Psoas muscle (tissue), 8 donors: ENCODE data around the gene ZNF324. TPM values are rescaled to one million over a fixed set of nuclear protein-coding genes. Genes with fewer than 3 reads are reported as not detected.

Source experiments
- ATAC-seq, 4 donors: fragments of 200-7000 bp; cut with Tn5 transposase; one replicate each; pipeline ENCODE4 v1.9.1; 2020; ENCODE audit warnings: moderate library complexity in 3 of 4, mild to moderate bottlenecking in 2 of 4
- DNase-seq, 2 donors: peaks; one replicate each; pipeline ENCODE4 v3.0.0-alpha.2; 2020
- H3K27ac ChIP-seq: fragments of 200-600 bp; one replicate; pipeline ENCODE4 v1.8.0; 2022
- H3K27me3 ChIP-seq, 3 donors: fragments of 200-600 bp in 1 of 3; one replicate each; pipeline versions ENCODE4 v1.6.1 to v1.8.0; 2013 to 2022; ENCODE audit warnings: low read length in 2 of 3, mild to moderate bottlenecking in 2 of 3, moderate library complexity in 1 of 3; ENCODE audit not compliant: insufficient read depth in 3 of 3
- H3K36me3 ChIP-seq, 2 donors: fragments of 200-600 bp in 1 of 2; one replicate each; pipeline versions ENCODE4 v1.6.1 to v1.8.0; 2013 to 2022; ENCODE audit warnings: low read depth in 1 of 2, mild to moderate bottlenecking in 1 of 2, moderate library complexity in 1 of 2; ENCODE audit not compliant: insufficient read depth in 1 of 2
- H3K4me1 ChIP-seq: fragments of 200-600 bp; one replicate; pipeline ENCODE4 v1.8.0; 2022
- H3K4me3 ChIP-seq: fragments of 200-600 bp; one replicate; pipeline ENCODE4 v1.8.0; 2022; ENCODE audit warnings: mild to moderate bottlenecking
- H3K9me3 ChIP-seq: fragments of 200-600 bp; one replicate; pipeline ENCODE4 v1.8.0; 2022
- WGBS, 3 donors: extraction: QIAGEN DNeasy Blood & Tissue Kit; methylation state at CpG; one replicate each; pipeline versions ENCODE4 v1.1.6 to v1.1.7; 2013; 5-methylcytosine and 5-hydroxymethylcytosine counted together
- intact Hi-C, 2 donors: fragments of 100-400 bp; cut with DNase I; formaldehyde crosslinking; loops; one replicate each; pipeline versions ENCODE4 v1.11.0 to v1.14.2; 2022
- polyA plus RNA-seq, 3 donors: library from polyadenylated mRNA; stranded (reverse); fragments of 200-250 nt; gene quantifications; one replicate each; pipeline ENCODE4 v1.2.3, GENCODE V29; 2013
- total RNA-seq, 4 donors: library from RNA; stranded (reverse); fragmentation: NEBNext Ultra II Directional in 2 of 4; extraction: Animal tissue kit (Norgen Biotek cat#: 25700) in 2 of 4; gene quantifications; one replicate each; pipeline versions ENCODE4 v1.2.1 to v1.2.4, GENCODE V29; 2021 to 2023
- TF ChIP-seq, protein P1 (sequence below): fragments of 200-600 bp; IDR thresholded peaks from one replicate; pipeline ENCODE4 v1.8.0; 2022; ENCODE audit warnings: antibody characterized with exemption
- donor health status: healthy with polysubstance abuse.
- donor health status: DM: no; HTN: no; CAD: no; lungs with moderate emphysema.
- donor health status: Bipolar disorder and iron deficiency.
- donor health status: healthy.
- donor health status: DM: yes; HTN: yes; CAD: no.
- donor health status: DM: no; HTN: no; CAD: no.
- donor health status: DM: no; HTN: no; CAD: no.
- donor health status: DM: yes; HTN: yes; CAD: no.

ZNF324 gene
- total and polyA plus RNA-seq, 7 donors = 2.1 to 7.2 (median 4.3) TPM

DNA sequence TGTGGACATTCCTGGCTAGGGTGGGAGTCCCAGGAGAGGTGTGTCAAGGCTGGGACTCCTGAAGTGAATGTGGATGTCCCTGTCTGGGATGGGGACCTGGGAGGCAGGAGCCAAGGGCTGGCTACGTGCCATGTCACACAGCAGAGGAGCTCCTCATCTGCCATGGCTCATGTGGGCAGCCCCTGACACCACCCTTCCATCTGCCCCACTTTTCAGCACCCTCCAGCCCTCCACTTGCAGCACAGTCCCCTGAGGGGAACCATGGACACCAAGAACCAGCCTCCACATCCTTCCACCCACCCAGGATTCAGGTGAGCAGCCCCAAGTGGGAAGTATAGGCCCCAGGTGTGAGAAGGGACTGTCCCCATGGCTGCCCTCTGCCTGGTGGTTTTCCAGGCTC is 11.0 kb downstream of the ZNF324 start:
- H3K36me3 ChIP-seq = peaks cover 0 to 46% of the 10 kb centered on the region in 2 donors
- TF ChIP-seq, protein P1, sequence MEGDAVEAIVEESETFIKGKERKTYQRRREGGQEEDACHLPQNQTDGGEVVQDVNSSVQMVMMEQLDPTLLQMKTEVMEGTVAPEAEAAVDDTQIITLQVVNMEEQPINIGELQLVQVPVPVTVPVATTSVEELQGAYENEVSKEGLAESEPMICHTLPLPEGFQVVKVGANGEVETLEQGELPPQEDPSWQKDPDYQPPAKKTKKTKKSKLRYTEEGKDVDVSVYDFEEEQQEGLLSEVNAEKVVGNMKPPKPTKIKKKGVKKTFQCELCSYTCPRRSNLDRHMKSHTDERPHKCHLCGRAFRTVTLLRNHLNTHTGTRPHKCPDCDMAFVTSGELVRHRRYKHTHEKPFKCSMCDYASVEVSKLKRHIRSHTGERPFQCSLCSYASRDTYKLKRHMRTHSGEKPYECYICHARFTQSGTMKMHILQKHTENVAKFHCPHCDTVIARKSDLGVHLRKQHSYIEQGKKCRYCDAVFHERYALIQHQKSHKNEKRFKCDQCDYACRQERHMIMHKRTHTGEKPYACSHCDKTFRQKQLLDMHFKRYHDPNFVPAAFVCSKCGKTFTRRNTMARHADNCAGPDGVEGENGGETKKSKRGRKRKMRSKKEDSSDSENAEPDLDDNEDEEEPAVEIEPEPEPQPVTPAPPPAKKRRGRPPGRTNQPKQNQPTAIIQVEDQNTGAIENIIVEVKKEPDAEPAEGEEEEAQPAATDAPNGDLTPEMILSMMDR = no peak
- H3K27ac ChIP-seq = no peak overlapping the region
- no peak overlapping the region for H3K4me3 ChIP-seq
- no peak for DNase-seq
- no peaks in the 10 kb centered on the region for H3K27me3 ChIP-seq
- WGBS, 3 donors = 86 to 100% (median 100%) methylated on average over 1 of the region's 1 CpG
- no peak for ATAC-seq
- H3K9me3 ChIP-seq = no peaks in the 10 kb centered on the region
- intact Hi-C loops = no loop called here
- H3K4me1 ChIP-seq = peaks cover 14% of the 10 kb centered on the region

DNA sequence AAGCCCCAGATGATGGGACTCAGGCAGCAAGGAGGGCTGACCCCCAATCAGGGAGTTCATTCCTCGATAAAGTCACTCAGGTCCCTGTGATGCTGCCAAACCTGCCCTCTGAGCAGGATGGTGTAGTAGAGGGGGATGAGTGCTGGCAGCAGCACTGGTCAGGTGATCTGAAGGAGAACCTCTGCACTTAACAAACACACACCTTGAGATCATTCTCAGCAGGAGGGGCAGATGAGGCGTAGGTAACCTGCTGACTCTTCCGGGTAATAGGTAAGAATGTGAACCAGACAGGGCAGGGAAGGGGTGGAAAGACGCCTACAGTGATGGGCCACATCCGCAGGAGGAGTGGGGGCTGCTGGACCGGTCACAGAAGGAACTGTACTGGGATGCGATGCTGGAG is 12.4 kb downstream of the ZNF324 start:
- TF ChIP-seq, protein P1 = no peak
- no peak for ATAC-seq
- Histone ChIP-seq H3K4me1 (peaks cover 14% of the 10 kb centered on the region), H3K36me3 (peaks cover 0 to 40% of the 10 kb centered on the region in 2 donors), H3K9me3 (no peaks in the 10 kb centered on the region), H3K27ac (no peak overlapping the region), H3K27me3 (no peaks in the 10 kb centered on the region), H3K4me3 (no peak overlapping the region)
- intact Hi-C loops = no loop called here
- DNase-seq = no peak
- 84 to 93% (median 85%) methylated on average over 6 to 7 of the region's 7 CpGs for WGBS, 3 donors

DNA sequence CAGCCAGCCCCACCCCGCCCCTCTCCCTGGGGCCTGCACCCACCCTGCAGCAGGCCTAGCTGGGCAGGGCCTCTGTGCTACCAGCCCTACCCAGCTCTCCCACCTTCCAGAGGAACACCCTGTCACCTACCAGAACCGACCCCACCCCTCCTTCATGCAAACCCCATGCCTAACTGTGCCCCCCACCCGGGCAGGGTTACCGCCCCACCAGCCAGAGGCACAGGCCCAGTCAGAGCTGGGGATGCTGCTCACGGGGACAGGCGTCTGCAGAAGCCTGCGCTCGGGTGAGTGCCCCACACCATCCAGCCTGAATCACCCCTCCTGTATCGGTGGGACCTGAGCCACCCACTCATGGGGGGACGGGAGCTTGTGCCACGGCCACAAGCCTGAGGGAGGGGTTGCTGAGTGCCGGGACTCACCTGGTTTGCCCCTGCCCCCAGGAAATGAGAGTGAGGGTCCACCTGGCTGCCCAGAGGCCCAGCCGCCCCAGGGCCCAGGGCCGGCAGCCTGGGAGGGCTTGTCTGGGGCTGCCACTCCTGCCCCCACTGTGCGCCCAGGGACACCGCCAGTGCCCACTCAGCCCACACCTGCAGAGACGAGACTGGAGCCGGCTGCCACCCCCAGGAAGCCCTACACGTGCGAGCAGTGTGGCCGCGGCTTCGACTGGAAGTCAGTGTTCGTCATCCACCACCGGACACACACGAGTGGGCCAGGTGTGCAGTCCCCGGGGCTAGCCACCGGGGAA is 13.0 kb downstream of the ZNF324 start:
- H3K4me3 ChIP-seq = no peak overlapping the region
- ATAC-seq = no peak
- H3K4me1 ChIP-seq = peaks cover 12% of the 10 kb centered on the region
- no peaks in the 10 kb centered on the region for H3K27me3 ChIP-seq
- no peak overlapping the region for H3K27ac ChIP-seq
- TF ChIP-seq, protein P1 = no peak
- WGBS, 3 donors = 80 to 87% (median 86%) methylated on average over 26 to 28 of the region's 28 CpGs
- no peaks in the 10 kb centered on the region for H3K9me3 ChIP-seq
- DNase-seq = no peak
- H3K36me3 ChIP-seq = peaks cover 0 to 40% of the 10 kb centered on the region in 2 donors
- intact Hi-C loops = no loop called here

DNA sequence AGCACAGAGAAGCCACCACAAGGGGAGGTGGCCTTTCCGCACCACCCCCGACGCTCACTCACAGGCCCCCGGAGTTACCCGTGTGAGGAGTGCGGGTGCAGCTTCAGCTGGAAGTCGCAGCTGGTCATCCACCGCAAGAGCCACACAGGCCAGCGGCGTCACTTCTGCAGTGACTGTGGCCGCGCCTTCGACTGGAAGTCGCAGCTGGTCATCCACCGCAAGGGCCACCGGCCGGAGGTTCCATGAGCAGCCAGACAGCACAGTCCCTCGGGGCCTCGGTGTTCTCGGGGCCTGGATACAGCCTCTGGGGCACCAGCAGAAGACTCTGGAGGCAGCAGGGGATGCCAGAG is 13.6 kb downstream of the ZNF324 start:
- intact Hi-C loops = no loop called here
- ATAC-seq (no peak), DNase-seq (no peak)

More for the DNA sequence above, 13.6 kb downstream of the ZNF324 start:
- H3K36me3 ChIP-seq = peaks cover 0 to 40% of the 10 kb centered on the region in 2 donors
- no peaks in the 10 kb centered on the region for H3K27me3 ChIP-seq
- no peak overlapping the region for H3K4me3 ChIP-seq
- H3K9me3 ChIP-seq = no peaks in the 10 kb centered on the region
- H3K4me1 ChIP-seq = peaks cover 8% of the 10 kb centered on the region
- WGBS, 3 donors = 84 to 91% (median 87%) methylated on average over 17 to 20 of the region's 20 CpGs
- H3K27ac ChIP-seq = no peak overlapping the region
- TF ChIP-seq, protein P1 = no peak
